SU-DHL-6 (cell line): ENCODE measurements around the gene PDE3A.

Experiments used
- H2AFZ ChIP-seq: fragments of 200-600 bp; sonication (generic); 2 replicates; pipeline ENCODE4 v1.6.1; 2014; ENCODE audit warnings: low read depth, mild to moderate bottlenecking, moderate library complexity, mixed read lengths, antibody characterized with exemption, low read length; ENCODE audit not compliant: severe bottlenecking
- H3F3A ChIP-seq: fragments of 200-600 bp; shearing (Covaris generic); 2 replicates; pipeline ENCODE4 v1.6.0; 2016; ENCODE audit warnings: antibody characterized with exemption, mild to moderate bottlenecking; ENCODE audit not compliant: insufficient read depth
- H3K27ac ChIP-seq: fragments of 200-600 bp; sonication (generic); 2 replicates; pipeline ENCODE4 v1.5.1; 2016; ENCODE audit warnings: low read depth, mild to moderate bottlenecking, low read length, moderate library complexity, mixed read lengths
- H3K27me3 ChIP-seq: fragments of 200-600 bp; sonication (generic), shearing (Covaris generic); 2 replicates; pipeline ENCODE4 v1.6.0; 2014; ENCODE audit warnings: mild to moderate bottlenecking, low read length
- H3K36me3 ChIP-seq: fragments of 200-600 bp; sonication (generic); 2 replicates; pipeline ENCODE4 v1.6.1; 2014; ENCODE audit warnings: mild to moderate bottlenecking, low read length, mixed read lengths
- H3K4me2 ChIP-seq: fragments of 300-600, 200-600 bp; shearing (Covaris generic), sonication (generic); 2 replicates; pipeline ENCODE4 v1.6.0; 2014; ENCODE audit warnings: low read length, low read depth, mild to moderate bottlenecking; ENCODE audit not compliant: poor library complexity, severe bottlenecking
- H3K4me3 ChIP-seq: fragments of 200-600 bp; sonication (generic); 2 replicates; pipeline ENCODE4 v1.5.1; 2014; ENCODE audit warnings: antibody characterized with exemption, low read length, mild to moderate bottlenecking, mixed read lengths; ENCODE audit not compliant: insufficient read depth, poor library complexity, severe bottlenecking
- H3K79me2 ChIP-seq: fragments of 200-600 bp; sonication (generic); 2 replicates; pipeline ENCODE4 v1.6.1; 2014; ENCODE audit warnings: mild to moderate bottlenecking, low read length, moderate library complexity; ENCODE audit not compliant: insufficient read depth
- H3K9ac ChIP-seq: fragments of 200-600 bp; sonication (generic); 2 replicates; pipeline ENCODE4 v1.7.0; 2014; ENCODE audit warnings: mild to moderate bottlenecking, low read length
- H3K9me2 ChIP-seq: fragments of 200-600 bp; sonication (generic); replicated peaks from 2 replicates; pipeline ENCODE4 v1.6.1; 2014; ENCODE audit warnings: low read length; ENCODE audit not compliant: insufficient read depth
- H3K9me3 ChIP-seq: fragments of 200-600 bp; sonication (generic); 2 replicates; pipeline ENCODE4 v1.6.1; 2014; ENCODE audit warnings: low read length, mixed read lengths; ENCODE audit not compliant: insufficient read depth
- H4K20me1 ChIP-seq: fragments of 200-600 bp; sonication (generic); 2 replicates; pipeline ENCODE4 v1.6.1; 2014; ENCODE audit warnings: low read depth, mild to moderate bottlenecking, antibody characterized with exemption, low read length, moderate library complexity, mixed read lengths
- EZH2phosphoT487 ChIP-seq: fragments of 200-600 bp; sonication (generic), shearing (Covaris generic); conservative IDR thresholded peaks from 2 replicates; pipeline ENCODE4 v1.6.1; 2018; ENCODE audit warnings: mild to moderate bottlenecking, antibody characterized with exemption, low read length, moderate library complexity, mixed read lengths
- TF ChIP-seq, protein P1 (sequence below): fragments of 200-600 bp; sonication (generic); IDR thresholded peaks from one replicate; pipeline ENCODE4 v1.5.1; 2017; ENCODE audit warnings: antibody characterized with exemption, mild to moderate bottlenecking, low read length, moderate library complexity; ENCODE audit not compliant: insufficient read depth, poor library complexity, severe bottlenecking

Gene PDE3A

DNA sequence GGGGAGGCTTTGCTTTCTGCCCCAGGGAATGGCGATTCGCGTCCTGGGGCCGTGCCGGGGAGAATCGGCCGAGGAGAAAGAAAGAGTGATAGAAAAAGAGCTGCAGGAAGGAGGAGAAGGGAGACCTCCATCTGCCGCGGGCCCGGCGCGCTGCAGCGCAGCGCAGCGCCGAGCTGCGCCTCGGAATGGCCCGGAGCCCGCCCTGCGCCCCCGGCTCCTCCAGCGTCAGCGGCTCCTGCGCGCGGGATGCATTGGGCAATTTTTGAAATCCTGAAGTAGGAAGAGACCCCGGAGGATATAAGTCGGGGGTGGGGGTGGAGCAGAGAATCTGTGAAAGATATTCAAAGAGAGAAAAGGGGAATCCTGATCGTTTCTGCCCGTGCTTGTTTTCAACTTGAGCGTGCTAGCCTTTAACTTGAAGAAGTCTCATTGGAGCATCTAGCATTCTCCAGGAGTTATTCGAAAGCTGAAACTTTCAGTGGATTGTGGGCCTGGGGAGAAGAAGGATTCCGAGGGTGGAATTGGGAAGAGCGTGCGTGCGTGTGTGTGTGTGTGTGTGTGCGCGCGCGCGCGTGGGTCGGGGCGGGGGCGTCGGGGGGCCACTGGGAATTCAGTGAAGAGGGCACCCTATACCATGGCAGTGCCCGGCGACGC, 441 bp downstream of the PDE3A start:
- Histone ChIP-seq H3K79me2 (no peaks in the 10 kb centered on the region), H3F3A (no peaks in the 10 kb centered on the region), H3K4me2 (no peak overlapping the region), H2AFZ (no peak overlapping the region), H3K9ac (no peak overlapping the region), H3K4me3 (no peak overlapping the region), H3K27ac (no peak overlapping the region), H3K36me3 (no peaks in the 10 kb centered on the region), H4K20me1 (no peaks in the 10 kb centered on the region), H3K9me2 (no peaks in the 10 kb centered on the region), H3K9me3 (no peaks in the 10 kb centered on the region), H3K27me3 (no peaks in the 10 kb centered on the region)
- TF ChIP-seq, protein P1, sequence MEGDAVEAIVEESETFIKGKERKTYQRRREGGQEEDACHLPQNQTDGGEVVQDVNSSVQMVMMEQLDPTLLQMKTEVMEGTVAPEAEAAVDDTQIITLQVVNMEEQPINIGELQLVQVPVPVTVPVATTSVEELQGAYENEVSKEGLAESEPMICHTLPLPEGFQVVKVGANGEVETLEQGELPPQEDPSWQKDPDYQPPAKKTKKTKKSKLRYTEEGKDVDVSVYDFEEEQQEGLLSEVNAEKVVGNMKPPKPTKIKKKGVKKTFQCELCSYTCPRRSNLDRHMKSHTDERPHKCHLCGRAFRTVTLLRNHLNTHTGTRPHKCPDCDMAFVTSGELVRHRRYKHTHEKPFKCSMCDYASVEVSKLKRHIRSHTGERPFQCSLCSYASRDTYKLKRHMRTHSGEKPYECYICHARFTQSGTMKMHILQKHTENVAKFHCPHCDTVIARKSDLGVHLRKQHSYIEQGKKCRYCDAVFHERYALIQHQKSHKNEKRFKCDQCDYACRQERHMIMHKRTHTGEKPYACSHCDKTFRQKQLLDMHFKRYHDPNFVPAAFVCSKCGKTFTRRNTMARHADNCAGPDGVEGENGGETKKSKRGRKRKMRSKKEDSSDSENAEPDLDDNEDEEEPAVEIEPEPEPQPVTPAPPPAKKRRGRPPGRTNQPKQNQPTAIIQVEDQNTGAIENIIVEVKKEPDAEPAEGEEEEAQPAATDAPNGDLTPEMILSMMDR, result no peak
- TF ChIP-seq EZH2phosphoT487, result no peak

DNA sequence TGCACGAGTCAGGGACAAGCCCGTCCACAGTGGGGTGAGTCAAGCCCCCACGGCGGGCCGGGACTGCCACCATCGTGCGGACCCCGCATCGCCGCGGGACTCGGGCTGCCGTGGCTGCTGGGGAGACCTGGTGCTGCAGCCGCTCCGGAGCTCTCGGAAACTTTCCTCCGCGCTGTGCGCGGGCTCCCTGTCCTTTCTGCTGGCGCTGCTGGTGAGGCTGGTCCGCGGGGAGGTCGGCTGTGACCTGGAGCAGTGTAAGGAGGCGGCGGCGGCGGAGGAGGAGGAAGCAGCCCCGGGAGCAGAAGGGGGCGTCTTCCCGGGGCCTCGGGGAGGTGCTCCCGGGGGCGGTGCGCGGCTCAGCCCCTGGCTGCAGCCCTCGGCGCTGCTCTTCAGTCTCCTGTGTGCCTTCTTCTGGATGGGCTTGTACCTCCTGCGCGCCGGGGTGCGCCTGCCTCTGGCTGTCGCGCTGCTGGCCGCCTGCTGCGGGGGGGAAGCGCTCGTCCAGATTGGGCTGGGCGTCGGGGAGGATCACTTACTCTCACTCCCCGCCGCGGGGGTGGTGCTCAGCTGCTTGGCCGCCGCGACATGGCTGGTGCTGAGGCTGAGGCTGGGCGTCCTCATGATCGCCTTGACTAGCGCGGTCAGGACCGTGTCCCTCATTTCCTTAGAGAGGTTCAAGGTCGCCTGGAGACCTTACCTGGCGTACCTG, 1.1 kb downstream of the PDE3A start:
- Histone ChIP-seq H3K9ac (no peak overlapping the region), H4K20me1 (no peaks in the 10 kb centered on the region), H3K27ac (no peak overlapping the region), H3K4me3 (no peak overlapping the region), H3K9me2 (no peaks in the 10 kb centered on the region), H3K4me2 (no peak overlapping the region), H3F3A (no peaks in the 10 kb centered on the region), H3K27me3 (no peaks in the 10 kb centered on the region), H3K79me2 (no peaks in the 10 kb centered on the region), H2AFZ (no peak overlapping the region), H3K9me3 (no peaks in the 10 kb centered on the region), H3K36me3 (no peaks in the 10 kb centered on the region)
- TF ChIP-seq, protein P1, result no peak
- no peak for TF ChIP-seq EZH2phosphoT487

DNA sequence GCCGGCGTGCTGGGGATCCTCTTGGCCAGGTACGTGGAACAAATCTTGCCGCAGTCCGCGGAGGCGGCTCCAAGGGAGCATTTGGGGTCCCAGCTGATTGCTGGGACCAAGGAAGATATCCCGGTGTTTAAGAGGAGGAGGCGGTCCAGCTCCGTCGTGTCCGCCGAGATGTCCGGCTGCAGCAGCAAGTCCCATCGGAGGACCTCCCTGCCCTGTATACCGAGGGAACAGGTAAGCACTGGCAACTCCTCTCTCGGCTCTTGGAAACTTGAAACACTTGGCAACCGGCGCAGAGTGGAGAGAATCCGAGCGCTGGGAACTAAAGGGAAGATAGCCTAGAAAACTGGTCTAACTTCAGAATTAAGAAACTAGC, 1.7 kb downstream of the PDE3A start:
- Histone ChIP-seq H3K4me2 (no peak overlapping the region), H3K79me2 (no peaks in the 10 kb centered on the region), H4K20me1 (no peaks in the 10 kb centered on the region), H3K27me3 (no peaks in the 10 kb centered on the region), H3K27ac (no peak overlapping the region), H3K4me3 (no peak overlapping the region), H2AFZ (no peak overlapping the region), H3K9me2 (no peaks in the 10 kb centered on the region), H3F3A (no peaks in the 10 kb centered on the region), H3K9ac (no peak overlapping the region), H3K36me3 (no peaks in the 10 kb centered on the region), H3K9me3 (no peaks in the 10 kb centered on the region)
- no peak for TF ChIP-seq EZH2phosphoT487
- TF ChIP-seq, protein P1, result no peak
